Ovary (tissue), 9 donors: ENCODE data around the gene AMBP. TPM values are rescaled to one million over a fixed set of nuclear protein-coding genes. Genes with fewer than 3 reads are reported as not detected.

Experiments
- DNase-seq, 5 donors: peaks; one replicate each; pipeline ENCODE4 v3.0.0-alpha.2; 2019 to 2020
- H3K27ac ChIP-seq, 2 donors: fragments of 200-600 bp; one replicate each; pipeline versions ENCODE4 v1.5.1 to v1.8.0; 2019 to 2022
- H3K27me3 ChIP-seq: fragments of 200-600 bp; one replicate; pipeline ENCODE4 v1.8.0; 2022
- H3K36me3 ChIP-seq: fragments of 200-600 bp; sonication (generic); one replicate; pipeline ENCODE4 v1.5.1; 2019
- H3K4me1 ChIP-seq: one replicate; pipeline ENCODE4 v1.8.1; 2013; ENCODE audit warnings: mild to moderate bottlenecking, moderate library complexity; ENCODE audit not compliant: insufficient read depth
- H3K4me3 ChIP-seq: fragments of 200-600 bp; sonication (generic); one replicate; pipeline ENCODE4 v1.5.1; 2017
- H3K9me3 ChIP-seq, 2 donors: fragments of 200-600 bp in 1 of 2; sonication (generic) in 1 of 2; one replicate each; pipeline versions ENCODE4 v1.5.1 to v1.8.1; 2013 to 2019; ENCODE audit warnings: mild to moderate bottlenecking in 1 of 2, moderate library complexity in 1 of 2
- EP300 ChIP-seq: sonication (generic); formaldehyde crosslinking; IDR thresholded peaks from one replicate; pipeline ENCODE4 v1.6.1; 2017; ENCODE audit warnings: antibody characterized with exemption
- POLR2A ChIP-seq: fragments of 450-650 bp; IDR thresholded peaks from one replicate; pipeline ENCODE4 v1.6.1; 2017; ENCODE audit warnings: antibody characterized with exemption, mild to moderate bottlenecking, moderate library complexity
- WGBS, 3 donors: extraction: QIAGEN DNeasy Blood & Tissue Kit in 1 of 3; methylation state at CpG; one replicate each; pipeline versions ENCODE4 v1.1.5 to v1.1.7; 2013 to 2017; 5-methylcytosine and 5-hydroxymethylcytosine counted together
- intact Hi-C, 4 donors: fragments of 100-400 bp; cut with DNase I; formaldehyde crosslinking; loops; one replicate each; pipeline versions ENCODE4 v1.11.0 to v1.15.1; 2022 to 2023
- polyA plus RNA-seq, 2 donors: library from polyadenylated mRNA; stranded (reverse); fragments of 200-250 nt in 1 of 2; fragments of 350-450 nt in 1 of 2; fragmentation: Illumina TruSeq in 1 of 2; extraction: RNeasy Lipid Tissue Mini Kit (QIAGEN cat#74804) in 1 of 2; gene quantifications; one replicate each; pipeline ENCODE4 v1.2.3, GENCODE V29; 2013 to 2014
- total RNA-seq, 7 donors: library from RNA; depleted of rRNA in 2 of 7; stranded (reverse); fragments of >200 nt in 2 of 7; fragmentation: NEBNext Ultra II Directional in 3 of 7; extraction: Animal tissue kit (Norgen Biotek cat#: 25700) in 3 of 7; gene quantifications; one replicate each; pipeline versions ENCODE4 v1.1.0 to v1.2.4, GENCODE V29; 2016 to 2023
- TF ChIP-seq, protein P1 (sequence below), 3 donors: fragments of 450-650 bp in 2 of 3; fragments of 200-600 bp in 1 of 3; IDR thresholded peaks; one replicate each; pipeline versions ENCODE4 v1.5.1 to v1.8.0; 2016 to 2022; ENCODE audit warnings: antibody characterized with exemption in 3 of 3, mild to moderate bottlenecking in 1 of 3
- donor health status: DM: no; HTN: no; CAD: no; lungs with moderate emphysema.
- donor health status: DM: no; HTN: no; CAD: no.
- donor health status: Bipolar disorder and iron deficiency.
- donor health status: DM: yes; HTN: yes; CAD: no.
- donor health status: DM: no; HTN: no; CAD: no.
- donor health status: DM: yes; HTN: yes; CAD: no.

The AMBP gene
- total and polyA plus RNA-seq, 9 donors = 0.15 to 3.9 (median 0.62) TPM; not detected in 3

GRCh38 chr9:114124138-114124537 is 46.0 kb upstream of the AMBP start:
- H3K4me3 ChIP-seq = no peak overlapping the region
- DNase-seq = no peak
- no peak overlapping the region for H3K27ac ChIP-seq
- intact Hi-C loops = no loop called here
- 44 to 48% (median 45%) methylated on average over 1 of the region's 1 CpG for WGBS, 3 donors
- TF ChIP-seq, protein P1, sequence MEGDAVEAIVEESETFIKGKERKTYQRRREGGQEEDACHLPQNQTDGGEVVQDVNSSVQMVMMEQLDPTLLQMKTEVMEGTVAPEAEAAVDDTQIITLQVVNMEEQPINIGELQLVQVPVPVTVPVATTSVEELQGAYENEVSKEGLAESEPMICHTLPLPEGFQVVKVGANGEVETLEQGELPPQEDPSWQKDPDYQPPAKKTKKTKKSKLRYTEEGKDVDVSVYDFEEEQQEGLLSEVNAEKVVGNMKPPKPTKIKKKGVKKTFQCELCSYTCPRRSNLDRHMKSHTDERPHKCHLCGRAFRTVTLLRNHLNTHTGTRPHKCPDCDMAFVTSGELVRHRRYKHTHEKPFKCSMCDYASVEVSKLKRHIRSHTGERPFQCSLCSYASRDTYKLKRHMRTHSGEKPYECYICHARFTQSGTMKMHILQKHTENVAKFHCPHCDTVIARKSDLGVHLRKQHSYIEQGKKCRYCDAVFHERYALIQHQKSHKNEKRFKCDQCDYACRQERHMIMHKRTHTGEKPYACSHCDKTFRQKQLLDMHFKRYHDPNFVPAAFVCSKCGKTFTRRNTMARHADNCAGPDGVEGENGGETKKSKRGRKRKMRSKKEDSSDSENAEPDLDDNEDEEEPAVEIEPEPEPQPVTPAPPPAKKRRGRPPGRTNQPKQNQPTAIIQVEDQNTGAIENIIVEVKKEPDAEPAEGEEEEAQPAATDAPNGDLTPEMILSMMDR (IDR thresholded peaks at IDR 0.05) = no peak
- no peaks in the 10 kb centered on the region for H3K27me3 ChIP-seq
- H3K4me1 ChIP-seq = peaks cover 2% of the 10 kb centered on the region
- no peaks in the 10 kb centered on the region for H3K36me3 ChIP-seq
- no peaks in the 10 kb centered on the region for H3K9me3 ChIP-seq

DNA sequence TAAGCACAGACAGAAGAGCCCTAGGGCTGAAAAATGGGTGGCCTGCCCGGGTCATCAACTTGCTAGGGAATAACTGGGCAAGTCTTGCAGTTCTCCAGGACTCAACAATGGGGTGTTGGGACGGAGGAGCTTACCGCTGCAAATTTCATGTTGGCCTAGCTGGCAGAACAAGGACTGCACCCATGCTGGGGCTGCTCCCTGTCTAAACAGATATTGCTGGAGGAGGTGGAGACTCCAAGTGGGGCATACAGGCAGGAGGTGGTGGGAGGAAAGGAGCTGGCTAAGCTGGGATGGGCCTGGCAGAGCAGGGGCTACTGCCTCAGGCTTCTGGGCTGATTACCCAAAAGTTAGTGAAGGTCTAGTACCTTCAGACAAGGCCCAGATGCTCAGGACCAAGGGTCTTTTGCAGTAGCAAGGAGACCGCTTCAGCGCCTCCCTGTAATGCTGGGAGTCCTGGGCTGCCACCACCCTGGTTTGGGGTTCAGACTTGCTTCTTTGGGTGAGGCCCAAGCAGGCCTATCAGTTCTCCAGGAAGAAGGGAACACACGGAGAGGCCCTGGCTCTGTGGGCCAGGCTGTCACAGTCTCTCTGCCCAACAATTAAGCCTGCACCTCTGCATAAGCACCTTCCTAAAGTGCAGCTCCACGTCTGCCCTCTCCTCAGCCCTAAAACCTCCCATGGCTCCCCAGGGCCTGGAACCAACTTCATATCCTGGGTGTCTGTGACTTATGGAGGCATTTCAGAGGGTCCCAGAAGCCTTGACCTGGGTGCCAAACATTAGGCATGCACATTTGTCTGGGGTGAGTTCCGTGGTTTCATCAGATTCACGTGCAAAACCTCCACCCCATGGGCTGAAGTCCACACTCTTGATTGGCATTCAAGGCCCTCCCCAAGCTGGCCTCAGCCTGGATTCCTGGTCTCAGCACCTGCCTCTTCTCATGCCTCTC is 45.2 kb upstream of the AMBP start:
- H3K27ac ChIP-seq = no peak overlapping the region
- no peak for DNase-seq
- TF ChIP-seq, protein P1 (IDR thresholded peaks at IDR 0.05) = no peak
- TF ChIP-seq POLR2A (no peak), EP300 (no peak)

DNA sequence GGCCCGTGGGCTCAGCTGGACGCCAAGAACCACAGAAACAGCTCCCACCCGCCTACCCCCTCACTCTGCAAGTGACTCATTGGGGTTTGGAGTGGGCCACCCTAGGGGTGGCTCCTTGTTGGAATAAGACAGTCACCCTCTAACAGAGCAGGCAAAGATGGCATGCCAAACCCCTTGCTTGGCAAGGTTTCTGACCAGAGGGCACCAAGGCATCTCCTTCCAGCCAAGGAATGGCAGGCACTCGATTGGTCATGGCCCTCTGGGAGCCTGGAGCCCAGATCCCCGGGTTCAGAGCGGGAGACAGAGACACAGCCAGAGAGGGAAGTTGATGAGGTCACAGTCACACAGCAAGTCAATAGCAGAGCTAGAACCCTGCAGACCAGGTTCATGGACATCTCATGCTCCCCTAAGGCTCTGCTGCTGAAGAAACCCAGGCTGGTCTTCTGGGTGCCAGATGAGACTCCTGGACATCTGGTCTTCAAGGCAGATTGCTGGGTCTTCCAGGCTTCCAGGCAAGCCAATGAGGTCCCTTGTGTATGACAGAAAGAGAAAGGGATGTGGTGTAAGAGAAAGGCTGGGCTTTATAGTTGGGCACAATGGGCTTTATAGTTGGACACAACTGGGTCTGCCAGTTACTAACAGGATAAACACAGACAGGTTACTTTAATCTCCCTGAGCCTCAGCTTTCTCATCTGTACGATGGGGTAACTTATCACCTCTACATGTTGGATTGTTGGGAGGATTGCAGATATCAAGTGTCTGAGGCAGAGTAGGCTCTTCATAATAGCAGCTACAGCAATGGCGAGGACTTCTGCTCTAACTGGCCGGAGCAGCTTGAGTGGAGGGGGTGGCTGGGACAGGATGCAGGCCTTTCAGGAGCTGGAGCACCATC is 44.3 kb upstream of the AMBP start:
- Histone ChIP-seq H3K27me3 (no peaks in the 10 kb centered on the region), H3K4me3 (no peak overlapping the region), H3K4me1 (peaks cover 2% of the 10 kb centered on the region), H3K27ac (no peak overlapping the region), H3K9me3 (no peaks in the 10 kb centered on the region), H3K36me3 (no peaks in the 10 kb centered on the region)
- DNase-seq = no peak
- intact Hi-C loops = no loop called here
- TF ChIP-seq, protein P1 (IDR thresholded peaks at IDR 0.05) = no peak
- TF ChIP-seq EP300 (no peak), POLR2A (no peak)
- WGBS, 3 donors = 85 to 88% (median 87%) methylated on average over 9 of the region's 9 CpGs

More for the DNA sequence above, 45.2 kb upstream of the AMBP start:
- H3K4me3 ChIP-seq = no peak overlapping the region
- H3K9me3 ChIP-seq = no peaks in the 10 kb centered on the region
- WGBS, 3 donors = 91 to 93% (median 93%) methylated on average over 9 of the region's 9 CpGs
- intact Hi-C loops = no loop called here
- H3K4me1 ChIP-seq = peaks cover 2% of the 10 kb centered on the region
- no peaks in the 10 kb centered on the region for H3K36me3 ChIP-seq
- no peaks in the 10 kb centered on the region for H3K27me3 ChIP-seq

- Histone ChIP-seq H3K9me3 (no peaks in the 10 kb centered on the region), H3K4me3 (no peak overlapping the region), H3K36me3 (no peaks in the 10 kb centered on the region), H3K4me1 (peaks cover 2% of the 10 kb centered on the region), H3K27me3 (no peaks in the 10 kb centered on the region), H3K27ac (no peak overlapping the region)
- 66 to 71% (median 71%) methylated on average over 16 of the region's 16 CpGs for WGBS, 3 donors
- intact Hi-C loops = no loop called here
- no peak for DNase-seq
- TF ChIP-seq POLR2A = no peak
- TF ChIP-seq, protein P1 (IDR thresholded peaks at IDR 0.05) = no peak
- TF ChIP-seq EP300 = no peak
Measured at GRCh38 chr9:114121227-114122135, 43.4 kb upstream of the AMBP start.
